ENCODE data around the gene IL1RAPL2. TPM values are rescaled to one million over a fixed set of nuclear protein-coding genes. Genes with fewer than 3 reads are reported as not detected.

Gene IL1RAPL2
- total RNA-seq, 4 donors from 2014 or later, result 0.50 to 1.3 (median 0.67) TPM

- intact Hi-C loops (cut with DNase I), result no loop called here
- Histone ChIP-seq H3K9me3 (no peaks in the 10 kb centered on the region), H3K36me3 (no peaks in the 10 kb centered on the region), H3K4me3 (no peak overlapping the region), H3K27ac (replicated peaks in 1 of 4) (no peak overlapping the region), H3K27me3 (no peaks in the 10 kb centered on the region), H3K4me1 (no peaks in the 10 kb centered on the region)
- 78% methylated on average over 2 of the region's 2 CpGs for WGBS
- TF ChIP-seq POLR2AphosphoS5 (IDR thresholded peaks at IDR 0.05) (no peak), EP300 (IDR thresholded peaks at IDR 0.05) (no peak), CTCF (IDR thresholded peaks at IDR 0.05) (no peak), POLR2A (IDR thresholded peaks at IDR 0.05; ENCODE audit: low read depth) (no peak)
- DNase-seq (ENCODE audit: extremely low spot score), result no peak
Observed at GRCh38 chrX:105314458-105314857, 748.5 kb downstream of the IL1RAPL2 start.

- TF ChIP-seq POLR2A (IDR thresholded peaks at IDR 0.05; ENCODE audit: low read depth) (no peak), POLR2AphosphoS5 (IDR thresholded peaks at IDR 0.05) (no peak), CTCF (IDR thresholded peaks at IDR 0.05) (no peak), EP300 (IDR thresholded peaks at IDR 0.05) (no peak)
- Histone ChIP-seq H3K9me3 (no peaks in the 10 kb centered on the region), H3K4me3 (no peak overlapping the region), H3K4me1 (no peaks in the 10 kb centered on the region), H3K27ac (replicated peaks in 1 of 4) (no peak overlapping the region), H3K27me3 (no peaks in the 10 kb centered on the region), H3K36me3 (no peaks in the 10 kb centered on the region)
- DNase-seq (ENCODE audit: extremely low spot score), result no peak
- 87% methylated on average over 1 of the region's 1 CpG for whole genome bisulfite sequencing
- intact Hi-C loops (cut with DNase I), result no loop called here
Observed at GRCh38 chrX:105315248-105315647, 749.2 kb downstream of the IL1RAPL2 start.

- no peak for DNase-seq (ENCODE audit: extremely low spot score)
- intact Hi-C loops (cut with DNase I), result no loop called here
- no peaks in the 10 kb centered on the region for H3K4me1 ChIP-seq
- H3K9me3 ChIP-seq, result no peaks in the 10 kb centered on the region
- TF ChIP-seq POLR2AphosphoS5 (IDR thresholded peaks at IDR 0.05) (no peak), EP300 (IDR thresholded peaks at IDR 0.05) (no peak), POLR2A (IDR thresholded peaks at IDR 0.05; ENCODE audit: low read depth) (no peak), CTCF (IDR thresholded peaks at IDR 0.05) (no peak)
- H3K36me3 ChIP-seq, result no peaks in the 10 kb centered on the region
- no peak overlapping the region for H3K4me3 ChIP-seq
- no peak overlapping the region for H3K27ac ChIP-seq (replicated peaks in 1 of 4)
- 79% methylated on average over 2 of the region's 2 CpGs for WGBS
- no peaks in the 10 kb centered on the region for H3K27me3 ChIP-seq
Observed at GRCh38 chrX:105317117-105317516, 751.1 kb downstream of the IL1RAPL2 start.

- intact Hi-C loops (cut with DNase I), result no loop called here
- 32% methylated on average over 1 of the region's 1 CpG for WGBS
- Histone ChIP-seq H3K36me3 (no peaks in the 10 kb centered on the region), H3K27me3 (peaks cover 0 to 4% (median 0%) of the 10 kb centered on the region in 4 donors), H3K4me3 (no peak overlapping the region), H3K27ac (replicated peaks in 1 of 4) (no peak overlapping the region), H3K4me1 (no peaks in the 10 kb centered on the region), H3K9me3 (peaks cover 0 to 8% (median 0%) of the 10 kb centered on the region in 4 donors)
- no peak for TF ChIP-seq POLR2AphosphoS5 (IDR thresholded peaks at IDR 0.05)
- no peak for TF ChIP-seq EP300 (IDR thresholded peaks at IDR 0.05)
- no peak for TF ChIP-seq POLR2A (IDR thresholded peaks at IDR 0.05; ENCODE audit: low read depth)
- TF ChIP-seq CTCF (IDR thresholded peaks at IDR 0.05), result no peak
- no peak for DNase-seq (ENCODE audit: extremely low spot score)
Observed at GRCh38 chrX:105323928-105324327, 757.9 kb downstream of the IL1RAPL2 start.

- Histone ChIP-seq H3K27me3 (peaks cover 0 to 5% (median 0%) of the 10 kb centered on the region in 4 donors), H3K27ac (replicated peaks in 1 of 4) (no peak overlapping the region), H3K9me3 (peaks cover 0 to 8% (median 0%) of the 10 kb centered on the region in 4 donors), H3K4me1 (no peaks in the 10 kb centered on the region), H3K36me3 (no peaks in the 10 kb centered on the region), H3K4me3 (no peak overlapping the region)
- TF ChIP-seq EP300 (IDR thresholded peaks at IDR 0.05) (no peak), CTCF (IDR thresholded peaks at IDR 0.05) (no peak), POLR2AphosphoS5 (IDR thresholded peaks at IDR 0.05) (no peak), POLR2A (IDR thresholded peaks at IDR 0.05; ENCODE audit: low read depth) (no peak)
- no peak for DNase-seq (ENCODE audit: extremely low spot score)
- intact Hi-C loops (cut with DNase I), result no loop called here
Observed at GRCh38 chrX:105328773-105329172, 762.8 kb downstream of the IL1RAPL2 start.

All from esophagus muscularis mucosa (tissue), 4 donors.